ENCODE results near the gene PIGL. TPM values are rescaled to one million over a fixed set of nuclear protein-coding genes. Genes with fewer than 3 reads are reported as not detected.

PIGL gene
- total RNA-seq, 1 donor from 2014 or later, result 28.6 TPM

DNA sequence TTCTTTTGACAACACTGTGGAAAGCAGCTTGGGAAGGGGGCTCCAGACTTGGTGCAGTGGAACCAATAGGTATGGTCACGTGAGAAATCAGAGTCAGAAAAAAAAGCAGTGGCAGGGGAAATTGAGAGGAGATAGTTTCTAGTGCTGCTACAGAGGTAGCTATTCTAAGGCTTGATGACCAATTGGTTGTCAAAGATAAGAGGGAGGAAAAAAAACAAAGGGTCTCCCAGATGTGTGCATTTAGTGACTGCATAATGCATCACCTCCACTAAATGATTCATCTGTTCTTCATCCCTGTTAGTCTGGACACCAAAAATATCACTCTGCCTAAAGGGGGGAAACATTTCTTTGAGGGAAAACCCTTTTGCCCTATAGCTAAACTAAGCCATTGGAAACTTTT lies 56.5 kb downstream of the PIGL start:
- Mint-ChIP-seq H3K27me3 (ENCODE audit: unreplicated experiment) (no peaks in the 10 kb centered on the region), H3K4me1 (ENCODE audit: unreplicated experiment) (peaks cover 6% of the 10 kb centered on the region), H3K4me3 (ENCODE audit: unreplicated experiment) (no peak overlapping the region), H3K36me3 (ENCODE audit: unreplicated experiment) (peaks cover under 1% of the 10 kb centered on the region), H3K27ac (ENCODE audit: unreplicated experiment) (no peak overlapping the region), H3K9me3 (ENCODE audit: unreplicated experiment) (no peaks in the 10 kb centered on the region)
- no peak for DNase-seq (ENCODE audit: extremely low spot score, unreplicated experiment)
- TF ChIP-seq, protein P1, sequence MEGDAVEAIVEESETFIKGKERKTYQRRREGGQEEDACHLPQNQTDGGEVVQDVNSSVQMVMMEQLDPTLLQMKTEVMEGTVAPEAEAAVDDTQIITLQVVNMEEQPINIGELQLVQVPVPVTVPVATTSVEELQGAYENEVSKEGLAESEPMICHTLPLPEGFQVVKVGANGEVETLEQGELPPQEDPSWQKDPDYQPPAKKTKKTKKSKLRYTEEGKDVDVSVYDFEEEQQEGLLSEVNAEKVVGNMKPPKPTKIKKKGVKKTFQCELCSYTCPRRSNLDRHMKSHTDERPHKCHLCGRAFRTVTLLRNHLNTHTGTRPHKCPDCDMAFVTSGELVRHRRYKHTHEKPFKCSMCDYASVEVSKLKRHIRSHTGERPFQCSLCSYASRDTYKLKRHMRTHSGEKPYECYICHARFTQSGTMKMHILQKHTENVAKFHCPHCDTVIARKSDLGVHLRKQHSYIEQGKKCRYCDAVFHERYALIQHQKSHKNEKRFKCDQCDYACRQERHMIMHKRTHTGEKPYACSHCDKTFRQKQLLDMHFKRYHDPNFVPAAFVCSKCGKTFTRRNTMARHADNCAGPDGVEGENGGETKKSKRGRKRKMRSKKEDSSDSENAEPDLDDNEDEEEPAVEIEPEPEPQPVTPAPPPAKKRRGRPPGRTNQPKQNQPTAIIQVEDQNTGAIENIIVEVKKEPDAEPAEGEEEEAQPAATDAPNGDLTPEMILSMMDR (IDR thresholded peaks at IDR 0.05), result no peak

DNA sequence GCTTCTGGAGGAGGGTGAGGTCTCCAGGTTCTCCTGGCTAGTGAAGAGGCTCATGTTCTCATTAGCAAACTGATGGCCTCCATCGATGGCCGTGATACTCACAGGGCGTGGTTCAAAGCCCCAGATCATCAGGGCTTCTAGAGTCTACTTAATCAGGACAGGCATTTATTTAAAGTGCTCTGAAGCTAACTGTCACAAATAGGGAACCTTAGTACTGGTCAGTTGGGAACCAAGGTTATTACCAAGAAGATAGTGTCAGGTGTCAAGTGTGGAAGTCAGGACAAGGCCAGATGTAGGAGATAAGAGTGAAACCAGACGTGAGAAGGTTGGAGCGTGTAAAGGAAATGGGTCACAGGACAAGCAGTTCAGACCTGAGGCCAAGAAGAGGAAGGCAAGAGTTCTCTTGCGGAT lies 56.9 kb downstream of the PIGL start:
- TF ChIP-seq, protein P1 (IDR thresholded peaks at IDR 0.05), result no peak
- Mint-ChIP-seq H3K36me3 (ENCODE audit: unreplicated experiment) (peaks cover 2% of the 10 kb centered on the region), H3K27me3 (ENCODE audit: unreplicated experiment) (no peaks in the 10 kb centered on the region), H3K4me1 (ENCODE audit: unreplicated experiment) (peaks cover 6% of the 10 kb centered on the region), H3K9me3 (ENCODE audit: unreplicated experiment) (no peaks in the 10 kb centered on the region), H3K4me3 (ENCODE audit: unreplicated experiment) (no peak overlapping the region), H3K27ac (ENCODE audit: unreplicated experiment) (no peak overlapping the region)
- DNase-seq (ENCODE audit: extremely low spot score, unreplicated experiment), result no peak

DNA sequence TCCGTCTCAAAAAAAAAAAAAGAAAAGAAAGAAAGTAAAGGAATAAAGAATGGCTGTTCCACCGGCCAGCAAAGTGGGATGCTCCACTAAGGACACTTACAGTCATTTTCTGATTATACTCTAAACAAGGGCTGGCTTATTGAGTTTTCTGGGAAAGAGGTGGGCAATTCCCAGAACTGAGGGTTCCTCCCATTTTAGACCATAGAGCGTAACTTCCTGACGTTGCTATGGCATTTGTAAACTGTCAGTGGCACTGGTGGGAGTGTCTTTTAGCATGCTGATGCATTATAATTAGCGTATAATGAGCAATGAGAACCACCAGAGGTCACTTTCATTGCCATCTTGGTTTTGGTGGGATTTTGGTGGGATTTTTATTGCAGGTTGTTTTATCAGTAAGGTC lies 58.0 kb downstream of the PIGL start:
- Mint-ChIP-seq H3K9me3 (ENCODE audit: unreplicated experiment) (no peaks in the 10 kb centered on the region), H3K27me3 (ENCODE audit: unreplicated experiment) (no peaks in the 10 kb centered on the region), H3K36me3 (ENCODE audit: unreplicated experiment) (peaks cover 2% of the 10 kb centered on the region), H3K4me1 (ENCODE audit: unreplicated experiment) (no peaks in the 10 kb centered on the region), H3K4me3 (ENCODE audit: unreplicated experiment) (no peak overlapping the region), H3K27ac (ENCODE audit: unreplicated experiment) (no peak overlapping the region)
- TF ChIP-seq, protein P1 (IDR thresholded peaks at IDR 0.05), result no peak
- no peak for DNase-seq (ENCODE audit: extremely low spot score, unreplicated experiment)

DNA sequence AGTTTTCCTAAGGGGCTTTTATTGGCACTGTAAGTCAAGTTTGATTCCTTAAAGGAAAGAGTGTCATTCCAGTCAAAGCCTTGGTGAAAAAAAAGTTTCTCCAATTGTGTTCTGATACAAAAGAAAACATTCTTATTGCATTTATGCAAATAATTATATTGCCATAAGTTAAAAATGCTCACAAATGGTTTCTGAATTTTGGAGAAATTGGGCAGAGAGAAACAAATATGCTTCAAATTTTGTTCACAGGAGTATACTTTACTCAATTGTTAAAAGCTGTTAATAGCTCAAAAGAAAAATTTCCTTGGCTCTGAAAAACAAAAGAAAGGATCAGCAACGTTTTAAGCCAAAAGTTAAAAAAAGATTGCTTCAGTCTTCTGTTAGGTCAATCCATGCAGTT lies 60.2 kb downstream of the PIGL start:
- no peak for DNase-seq (ENCODE audit: extremely low spot score, unreplicated experiment)
- TF ChIP-seq, protein P1 (IDR thresholded peaks at IDR 0.05), result no peak

DNA sequence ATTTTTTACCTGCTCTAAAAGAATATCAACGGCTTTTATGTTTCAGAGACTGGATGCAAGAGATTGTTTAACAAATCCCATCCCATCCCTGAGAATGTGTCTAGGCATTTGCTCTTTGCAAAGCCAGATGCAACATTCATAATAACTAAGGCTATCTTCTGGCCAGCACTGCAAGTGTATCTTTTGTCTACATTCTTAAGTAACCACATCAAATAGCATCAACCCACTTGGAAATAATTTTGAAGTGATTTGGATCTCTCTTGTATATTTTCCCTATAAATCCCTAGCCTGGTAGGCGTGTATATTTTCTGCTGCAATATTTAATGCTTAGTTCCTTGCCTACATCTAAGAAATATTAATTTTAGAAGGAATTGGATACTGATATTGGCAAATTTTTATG lies 64.3 kb downstream of the PIGL start:
- no peaks in the 10 kb centered on the region for H3K9me3 Mint-ChIP-seq (ENCODE audit: unreplicated experiment)
- no peak for DNase-seq (ENCODE audit: extremely low spot score, unreplicated experiment)
- no peak overlapping the region for H3K4me3 Mint-ChIP-seq (ENCODE audit: unreplicated experiment)
- H3K27me3 Mint-ChIP-seq (ENCODE audit: unreplicated experiment), result no peaks in the 10 kb centered on the region
- no peak overlapping the region for H3K27ac Mint-ChIP-seq (ENCODE audit: unreplicated experiment)
- TF ChIP-seq, protein P1 (IDR thresholded peaks at IDR 0.05), result no peak
- peaks cover 29% of the 10 kb centered on the region for H3K4me1 Mint-ChIP-seq (ENCODE audit: unreplicated experiment)
- peaks cover 2% of the 10 kb centered on the region for H3K36me3 Mint-ChIP-seq (ENCODE audit: unreplicated experiment)

More for the DNA sequence above, 60.2 kb downstream of the PIGL start:
- Mint-ChIP-seq H3K9me3 (ENCODE audit: unreplicated experiment) (no peaks in the 10 kb centered on the region), H3K27ac (ENCODE audit: unreplicated experiment) (no peak overlapping the region), H3K36me3 (ENCODE audit: unreplicated experiment) (peaks cover 2% of the 10 kb centered on the region), H3K27me3 (ENCODE audit: unreplicated experiment) (no peaks in the 10 kb centered on the region), H3K4me1 (ENCODE audit: unreplicated experiment) (peaks cover 9% of the 10 kb centered on the region), H3K4me3 (ENCODE audit: unreplicated experiment) (no peak overlapping the region)

All from osteocyte (in vitro differentiated cells).